Lung (tissue), 12 donors: ENCODE results near the gene NME3. TPM values are rescaled to one million over a fixed set of nuclear protein-coding genes. Genes with fewer than 3 reads are reported as not detected.

Experiments used
- ATAC-seq: fragments of 200-7000 bp; cut with Tn5 transposase; one replicate; pipeline ENCODE4 v1.9.1; 2020; ENCODE audit warnings: moderate number of reproducible peaks; ENCODE audit not compliant: insufficient read depth, low FRiP score
- DNase-seq, 3 donors: peaks; one replicate each; pipeline ENCODE4 v3.0.0-alpha.2; 2013 to 2017
- H3K27ac ChIP-seq, 2 donors: one replicate each; pipeline ENCODE4 v1.5.1; 2013; ENCODE audit warnings: mild to moderate bottlenecking in 2 of 2, moderate library complexity in 2 of 2, control low read depth in 1 of 2, inconsistent platforms in 1 of 2, low read depth in 1 of 2, low read length in 1 of 2
- H3K27me3 ChIP-seq, 3 donors: one replicate each; pipeline ENCODE4 v1.5.1; 2013; ENCODE audit warnings: low read length in 2 of 3; ENCODE audit not compliant: control insufficient read depth in 3 of 3, insufficient read depth in 3 of 3
- H3K36me3 ChIP-seq, 4 donors: one replicate each; pipeline ENCODE4 v1.5.1; 2013; ENCODE audit warnings: low read length in 4 of 4, mild to moderate bottlenecking in 1 of 4, moderate library complexity in 1 of 4; ENCODE audit not compliant: control insufficient read depth in 4 of 4, insufficient read depth in 4 of 4
- H3K4me1 ChIP-seq, 5 donors: one replicate each; pipeline ENCODE4 v1.5.1; 2013; ENCODE audit warnings: low read length in 5 of 5, mild to moderate bottlenecking in 2 of 5, moderate library complexity in 1 of 5; ENCODE audit not compliant: control insufficient read depth in 5 of 5, insufficient read depth in 5 of 5
- H3K4me3 ChIP-seq: one replicate; pipeline ENCODE4 v1.5.1; 2013; ENCODE audit warnings: mild to moderate bottlenecking, control low read depth, moderate library complexity
- H3K9ac ChIP-seq, 2 donors: one replicate each; pipeline ENCODE4 v1.5.1; 2013; ENCODE audit warnings: low read length in 2 of 2, control low read depth in 1 of 2; ENCODE audit not compliant: insufficient read depth in 1 of 2
- H3K9me3 ChIP-seq, 4 donors: one replicate each; pipeline ENCODE4 v1.5.1; 2013; ENCODE audit warnings: low read length in 3 of 4, mild to moderate bottlenecking in 1 of 4, moderate library complexity in 1 of 4; ENCODE audit not compliant: control insufficient read depth in 4 of 4, insufficient read depth in 3 of 4
- WGBS, 2 donors: extraction: QIAGEN DNeasy Blood & Tissue Kit; methylation state at CpG; one replicate each; pipeline ENCODE4 v1.1.7; 2013; 5-methylcytosine and 5-hydroxymethylcytosine counted together
- polyA plus RNA-seq, 2 donors: library from polyadenylated mRNA; stranded (reverse); fragments of 200-250 nt; gene quantifications; one replicate each; pipeline ENCODE4 v1.2.1, GENCODE V29; 2013
- total RNA-seq, 2 donors: library from RNA; depleted of rRNA in 1 of 2; stranded (reverse); fragments of >200 nt in 1 of 2; gene quantifications; one replicate each; pipeline ENCODE4 v1.2.1, GENCODE V29; 2014 to 2021
- TF ChIP-seq, protein P1 (sequence below): IDR thresholded peaks from 2 replicates; pipeline ENCODE4 v1.5.1; 2012; ENCODE audit warnings: mild to moderate bottlenecking; ENCODE audit errors: control extremely low read depth, extremely low read depth
- donor health status: control.
- donor health status: control.
- donor health status: Bipolar disorder and iron deficiency.
- donor health status: healthy.
- donor health status: DM: yes; HTN: yes; CAD: no.

NME3 gene
- total and polyA plus RNA-seq, 4 donors = 25.1 to 197 (median 66.9) TPM

GRCh38 chr16:1788708-1789100 is 17.4 kb upstream of the NME3 start:
- Histone ChIP-seq H3K36me3 (peaks cover 0 to 62% (median 0%) of the 10 kb centered on the region in 4 donors), H3K9ac (no peak overlapping the region), H3K4me3 (no peak overlapping the region), H3K9me3 (peaks cover 0 to 3% (median 0%) of the 10 kb centered on the region in 4 donors), H3K4me1 (peaks cover 0 to 5% (median 3%) of the 10 kb centered on the region in 5 donors), H3K27ac (no peak overlapping the region), H3K27me3 (no peaks in the 10 kb centered on the region)
- TF ChIP-seq, protein P1, sequence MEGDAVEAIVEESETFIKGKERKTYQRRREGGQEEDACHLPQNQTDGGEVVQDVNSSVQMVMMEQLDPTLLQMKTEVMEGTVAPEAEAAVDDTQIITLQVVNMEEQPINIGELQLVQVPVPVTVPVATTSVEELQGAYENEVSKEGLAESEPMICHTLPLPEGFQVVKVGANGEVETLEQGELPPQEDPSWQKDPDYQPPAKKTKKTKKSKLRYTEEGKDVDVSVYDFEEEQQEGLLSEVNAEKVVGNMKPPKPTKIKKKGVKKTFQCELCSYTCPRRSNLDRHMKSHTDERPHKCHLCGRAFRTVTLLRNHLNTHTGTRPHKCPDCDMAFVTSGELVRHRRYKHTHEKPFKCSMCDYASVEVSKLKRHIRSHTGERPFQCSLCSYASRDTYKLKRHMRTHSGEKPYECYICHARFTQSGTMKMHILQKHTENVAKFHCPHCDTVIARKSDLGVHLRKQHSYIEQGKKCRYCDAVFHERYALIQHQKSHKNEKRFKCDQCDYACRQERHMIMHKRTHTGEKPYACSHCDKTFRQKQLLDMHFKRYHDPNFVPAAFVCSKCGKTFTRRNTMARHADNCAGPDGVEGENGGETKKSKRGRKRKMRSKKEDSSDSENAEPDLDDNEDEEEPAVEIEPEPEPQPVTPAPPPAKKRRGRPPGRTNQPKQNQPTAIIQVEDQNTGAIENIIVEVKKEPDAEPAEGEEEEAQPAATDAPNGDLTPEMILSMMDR = no peak
- ATAC-seq (no peak), DNase-seq (no peak)
- WGBS, 2 donors = 76 to 80% methylated on average over 19 of the region's 19 CpGs

DNA sequence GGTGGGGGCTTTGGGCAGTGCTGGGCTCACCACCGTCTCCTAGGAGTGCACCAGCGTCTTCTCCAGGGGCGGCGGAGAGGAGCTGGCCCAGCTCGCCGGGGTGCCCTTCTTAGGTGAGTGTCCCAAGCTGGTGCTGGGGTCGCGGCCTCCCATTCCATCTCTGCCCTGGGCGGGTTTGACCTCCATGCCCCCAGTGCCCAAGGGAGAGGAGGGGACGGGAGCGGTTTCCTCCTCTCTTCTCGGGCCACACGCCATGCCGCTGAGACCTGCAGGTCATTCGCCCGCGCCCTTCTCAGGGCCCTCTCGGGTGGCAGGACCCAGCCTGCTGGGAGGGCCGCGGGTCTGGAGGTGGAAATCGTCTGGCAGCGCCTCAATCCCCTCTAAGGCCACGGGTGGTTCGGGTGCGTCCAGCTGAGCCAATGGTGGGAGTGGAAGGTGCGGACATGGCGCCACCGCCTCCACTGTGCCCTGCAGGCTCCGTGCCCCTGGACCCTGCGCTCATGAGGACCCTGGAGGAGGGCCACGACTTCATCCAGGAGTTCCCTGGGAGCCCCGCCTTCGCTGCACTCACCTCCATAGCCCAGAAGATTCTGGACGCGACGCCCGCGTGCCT is 16.9 kb upstream of the NME3 start:
- Histone ChIP-seq H3K27me3 (no peaks in the 10 kb centered on the region), H3K4me1 (peaks cover 0 to 5% (median 3%) of the 10 kb centered on the region in 5 donors), H3K4me3 (no peak overlapping the region), H3K9me3 (peaks cover 0 to 3% (median 0%) of the 10 kb centered on the region in 4 donors), H3K27ac (no peak overlapping the region), H3K36me3 (peaks cover 0 to 62% (median 0%) of the 10 kb centered on the region in 4 donors), H3K9ac (no peak overlapping the region)
- DNase-seq (no peak), ATAC-seq (no peak)
- TF ChIP-seq, protein P1 = no peak
- WGBS, 2 donors = 92 to 95% methylated on average over 35 to 38 of the region's 38 CpGs

GRCh38 chr16:1787322-1788094 is 16.2 kb upstream of the NME3 start:
- Histone ChIP-seq H3K27me3 (no peaks in the 10 kb centered on the region), H3K9me3 (peaks cover 0 to 3% (median 0%) of the 10 kb centered on the region in 4 donors), H3K36me3 (peaks cover 0 to 62% (median 0%) of the 10 kb centered on the region in 4 donors), H3K4me1 (peaks cover 0 to 5% (median 3%) of the 10 kb centered on the region in 5 donors), H3K4me3 (no peak overlapping the region), H3K9ac (no peak overlapping the region), H3K27ac (no peak overlapping the region)
- no peak for ATAC-seq
- TF ChIP-seq, protein P1 = no peak
- 95 to 96% methylated on average over 38 to 44 of the region's 44 CpGs for WGBS, 2 donors
- DNase-seq = peak in 1 of 3 donors; percentile 11
